AG08396 (cell line): Measurements from ENCODE around the gene AGPAT3.

Source experiments
- DNase-seq: peaks from one replicate; pipeline ENCODE4 v3.0.0; 2012; ENCODE audit warnings: low spot score, mixed read lengths

AGPAT3 gene

DNA sequence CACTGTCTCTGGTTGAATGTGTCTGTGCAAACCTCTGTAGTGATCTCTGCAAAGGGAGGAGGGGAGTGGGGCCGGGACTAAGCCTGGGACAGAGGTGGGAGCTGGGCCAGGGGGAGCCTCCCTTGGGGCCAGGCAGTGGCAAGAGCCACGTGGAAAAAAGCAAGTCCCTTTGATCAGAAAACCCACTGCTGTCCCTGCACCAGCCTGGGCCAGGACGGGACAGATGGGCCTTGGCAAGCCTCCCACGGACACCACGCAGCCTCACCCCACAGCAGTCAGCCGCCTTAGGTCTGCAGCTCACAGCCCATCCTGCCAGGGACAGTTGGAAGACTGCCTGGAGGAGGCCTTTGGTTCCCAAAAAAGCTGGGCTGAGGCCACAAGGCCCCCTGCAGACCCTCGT lies 135.3 kb downstream of the AGPAT3 start:
- DNase-seq, result no peak

DNA sequence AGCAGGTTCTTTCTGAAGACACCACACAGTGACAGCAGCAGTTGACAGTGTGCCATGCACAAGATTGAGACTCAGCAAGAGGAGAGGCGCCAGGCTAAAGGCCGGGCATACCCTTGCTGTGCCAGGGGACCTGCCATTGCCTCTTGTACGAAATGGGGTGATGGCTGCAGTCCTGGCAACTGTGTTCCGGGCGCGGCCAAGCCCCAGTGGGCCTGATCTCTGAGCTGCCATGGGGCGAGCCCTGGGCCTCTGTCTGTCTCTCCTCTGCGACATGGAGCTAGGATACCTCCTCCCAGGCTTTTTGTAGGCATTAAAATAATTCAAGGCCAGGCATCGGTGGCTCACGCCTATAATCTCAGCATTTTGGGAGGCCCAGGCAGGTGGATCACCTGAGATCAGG lies 137.5 kb downstream of the AGPAT3 start:
- DNase-seq, result no peak

DNA sequence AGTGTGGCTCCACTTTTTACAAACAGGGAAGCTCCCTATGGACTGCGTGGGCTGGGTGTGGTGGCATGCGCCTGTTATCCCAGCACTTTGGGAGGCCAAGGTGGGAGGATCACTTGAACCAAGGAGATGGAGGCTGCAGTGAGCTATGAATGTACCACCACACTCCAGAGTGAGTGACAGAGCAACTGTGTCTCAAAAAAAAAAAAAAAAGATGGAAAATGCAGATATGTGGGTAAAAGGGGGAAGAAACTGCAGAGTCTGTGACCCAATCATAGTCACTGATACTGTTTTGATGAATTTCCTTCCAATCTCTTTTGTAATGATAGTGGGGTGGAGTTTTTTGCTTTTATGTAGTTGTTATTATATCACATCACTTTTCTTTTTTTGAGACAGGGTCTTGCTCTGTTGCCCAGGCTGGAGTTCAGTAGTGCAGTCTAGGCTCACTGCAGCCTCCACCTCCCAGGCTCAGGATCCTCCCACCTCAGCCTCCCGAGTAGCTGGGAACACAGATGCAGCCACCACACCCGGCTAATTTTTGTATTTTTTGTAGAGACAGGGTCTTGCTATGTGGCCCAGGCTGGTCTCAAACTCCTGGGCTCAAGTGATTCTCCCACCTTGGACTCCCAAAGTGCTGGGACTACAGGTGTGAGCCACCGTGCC lies 138.4 kb downstream of the AGPAT3 start:
- no peak for DNase-seq

DNA sequence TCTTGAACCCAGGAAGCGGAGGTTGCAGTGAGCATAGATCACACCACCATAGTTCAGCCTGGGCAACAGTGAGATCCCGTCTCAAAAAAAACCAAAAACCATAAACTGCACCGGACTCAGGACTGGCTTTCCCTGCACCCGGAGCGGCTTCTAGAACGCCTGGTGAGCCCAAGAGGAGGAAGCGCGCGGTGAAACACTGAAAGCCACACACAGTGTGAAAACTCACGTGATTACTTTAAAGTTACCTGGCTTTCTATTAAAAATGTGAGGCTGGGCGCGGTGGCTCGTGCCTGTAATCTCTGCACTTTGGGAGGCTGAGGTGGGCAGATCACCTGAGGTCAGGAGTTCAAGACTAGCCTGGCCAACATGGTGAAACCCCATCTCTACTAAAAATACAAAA lies 140.0 kb downstream of the AGPAT3 start:
- no peak for DNase-seq

DNA sequence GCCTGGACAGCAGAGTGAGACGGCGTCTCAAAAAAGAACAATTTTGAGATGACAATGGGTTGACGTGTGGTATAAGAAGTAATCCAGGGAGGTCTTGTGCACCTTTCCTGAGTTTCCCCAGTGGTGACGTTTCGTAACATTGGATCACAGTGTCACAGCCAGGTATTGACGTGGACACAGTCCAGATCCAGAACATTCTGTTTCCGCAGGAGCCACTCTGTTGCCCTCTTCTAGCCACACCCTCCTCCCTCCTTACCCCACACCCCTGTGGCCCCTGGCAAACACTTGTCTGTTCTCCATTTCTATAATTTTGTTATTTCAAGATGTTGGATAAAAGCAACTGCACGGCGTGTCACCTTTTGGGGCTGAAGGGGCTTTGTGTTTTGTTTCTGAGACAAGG lies 140.6 kb downstream of the AGPAT3 start:
- no peak for DNase-seq

DNA sequence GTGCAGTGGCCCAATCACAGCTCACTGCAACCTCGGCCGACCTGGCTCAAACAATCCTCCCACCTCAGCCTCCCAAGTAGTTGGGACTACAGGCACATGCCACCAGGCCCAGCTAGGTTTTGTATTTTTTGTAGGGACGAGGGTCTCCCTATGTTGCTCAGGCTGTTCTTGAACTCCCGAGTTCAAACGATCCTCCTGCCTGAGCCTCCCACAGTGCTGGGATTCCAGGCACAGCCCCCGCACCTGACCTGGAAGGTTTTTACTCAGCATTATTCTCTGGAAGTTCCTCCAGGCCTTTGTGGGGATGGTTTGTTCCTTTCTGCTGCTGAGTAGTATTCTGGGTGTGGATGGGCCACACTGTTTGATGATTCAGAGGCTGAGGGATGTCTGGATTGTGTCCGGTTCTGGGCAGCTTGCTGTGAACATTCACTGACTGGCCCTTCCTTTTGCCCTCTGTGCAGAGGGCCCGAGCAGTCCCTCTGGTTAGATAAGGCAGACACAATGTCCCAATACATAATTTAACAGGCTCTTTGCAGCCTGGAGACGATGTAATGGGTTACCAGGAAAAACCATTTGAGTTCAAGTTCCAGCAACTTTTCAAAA lies 141.1 kb downstream of the AGPAT3 start:
- peak; percentile 90 for DNase-seq

DNA sequence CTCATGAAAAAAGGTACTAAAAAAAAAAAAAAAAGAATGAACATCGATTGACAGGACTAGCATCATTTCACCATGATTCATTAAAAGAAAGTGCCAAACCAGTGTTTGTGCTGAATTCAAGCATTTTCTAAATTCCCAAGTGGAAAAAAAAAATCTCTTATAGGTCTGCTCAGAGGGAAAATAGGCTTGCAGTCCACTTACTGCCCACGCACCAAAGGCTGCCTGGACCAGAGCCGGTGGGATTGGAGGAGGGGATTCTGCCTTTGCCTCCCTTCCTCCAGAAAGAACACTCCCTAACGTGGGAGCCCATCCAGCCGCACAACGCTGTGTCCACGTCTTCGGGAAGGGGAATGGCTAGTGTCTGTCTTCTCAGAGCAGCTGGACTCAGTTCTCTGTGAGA lies 141.6 kb downstream of the AGPAT3 start:
- no peak for DNase-seq

DNA sequence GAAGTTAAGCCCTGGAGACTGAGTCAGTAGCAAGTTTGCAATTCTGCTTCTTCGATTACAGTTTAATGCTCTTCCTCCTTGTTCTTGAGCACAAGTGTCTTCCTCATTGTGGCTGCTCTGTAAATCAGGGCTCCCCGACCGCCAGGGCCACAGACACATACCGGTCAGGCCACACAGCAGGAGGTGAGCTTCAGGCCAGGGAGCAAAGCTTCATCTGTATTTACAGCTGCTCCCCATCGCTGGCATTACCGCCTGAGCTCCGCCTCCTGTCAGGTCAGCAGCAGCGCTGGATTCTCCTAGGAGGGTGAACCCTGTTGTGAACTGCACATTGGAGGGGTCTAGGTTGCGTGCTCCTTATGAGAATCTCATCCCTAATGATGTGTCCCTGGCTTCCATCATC lies 145.4 kb downstream of the AGPAT3 start:
- no peak for DNase-seq

DNA sequence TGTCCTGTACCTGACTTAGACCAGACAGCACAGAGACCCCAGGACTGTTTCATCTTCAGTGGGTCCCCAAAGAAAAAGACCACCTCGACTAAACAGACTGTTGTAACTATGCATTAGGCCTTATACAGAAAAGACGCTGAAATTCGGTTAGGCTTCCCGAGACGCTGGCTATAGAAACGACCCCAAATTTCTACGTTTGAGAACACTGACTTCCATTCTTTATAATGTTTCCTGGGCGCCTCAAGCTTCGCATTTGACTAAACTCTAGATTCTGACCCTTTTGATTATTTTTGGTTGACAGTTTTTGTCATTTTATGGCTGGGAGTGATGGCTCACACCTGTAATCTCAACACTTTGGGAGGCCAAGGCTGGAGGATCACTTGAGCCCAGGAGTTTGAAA lies 146.1 kb downstream of the AGPAT3 start:
- DNase-seq, result no peak

DNA sequence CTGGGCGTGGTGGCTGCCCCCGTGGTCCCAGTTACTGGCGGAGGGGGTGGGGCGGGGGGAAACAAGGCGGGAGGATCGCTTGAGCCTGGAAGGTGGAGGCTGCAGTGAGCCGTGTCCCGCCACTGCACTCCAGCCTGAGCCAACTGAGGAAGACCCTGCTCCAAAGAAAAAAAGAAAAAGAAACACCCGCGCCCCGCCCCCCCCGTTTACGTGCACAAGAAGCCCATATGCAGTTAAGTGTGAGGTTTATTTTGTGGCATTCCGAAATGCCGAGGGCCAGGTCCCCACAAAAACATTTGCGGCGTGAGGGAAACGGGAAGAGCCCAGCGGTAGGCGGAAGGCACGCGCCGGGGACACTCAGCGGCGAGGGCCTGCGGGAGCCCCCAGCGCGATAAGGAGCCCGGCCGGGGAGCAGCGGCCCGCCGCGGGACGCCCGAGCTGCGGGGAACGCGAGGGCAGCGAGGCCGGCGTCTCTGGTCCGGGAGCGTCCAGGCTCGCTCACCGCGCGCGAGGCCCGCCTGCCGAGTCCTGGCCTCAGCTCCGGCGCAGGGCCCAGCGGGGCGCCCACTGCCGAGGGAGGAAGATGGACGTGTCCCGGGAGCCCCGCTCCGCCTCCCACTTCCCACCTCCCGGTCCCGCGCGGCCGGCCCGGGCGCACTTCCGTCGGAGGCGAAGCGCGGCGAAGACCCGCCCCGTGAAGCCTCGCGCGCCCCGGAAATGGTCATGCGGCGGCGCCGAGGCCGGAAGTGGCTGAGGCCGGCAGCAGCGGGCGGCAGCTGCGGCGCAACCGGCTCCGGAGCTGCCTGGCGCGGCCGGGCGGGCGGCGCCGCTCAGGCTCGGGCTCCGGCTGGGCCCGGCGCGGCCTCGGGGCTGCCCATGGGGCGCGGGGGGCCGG lies 146.8 kb downstream of the AGPAT3 start, which contains the start of gene TRAPPC10:
TSS of gene TRAPPC10 (plus strand) at position 731 of the 895 bp plus-strand sequence. CDS start 185 bp downstream, outside the sequence.
- DNase-seq, result peak; percentile 94

DNA sequence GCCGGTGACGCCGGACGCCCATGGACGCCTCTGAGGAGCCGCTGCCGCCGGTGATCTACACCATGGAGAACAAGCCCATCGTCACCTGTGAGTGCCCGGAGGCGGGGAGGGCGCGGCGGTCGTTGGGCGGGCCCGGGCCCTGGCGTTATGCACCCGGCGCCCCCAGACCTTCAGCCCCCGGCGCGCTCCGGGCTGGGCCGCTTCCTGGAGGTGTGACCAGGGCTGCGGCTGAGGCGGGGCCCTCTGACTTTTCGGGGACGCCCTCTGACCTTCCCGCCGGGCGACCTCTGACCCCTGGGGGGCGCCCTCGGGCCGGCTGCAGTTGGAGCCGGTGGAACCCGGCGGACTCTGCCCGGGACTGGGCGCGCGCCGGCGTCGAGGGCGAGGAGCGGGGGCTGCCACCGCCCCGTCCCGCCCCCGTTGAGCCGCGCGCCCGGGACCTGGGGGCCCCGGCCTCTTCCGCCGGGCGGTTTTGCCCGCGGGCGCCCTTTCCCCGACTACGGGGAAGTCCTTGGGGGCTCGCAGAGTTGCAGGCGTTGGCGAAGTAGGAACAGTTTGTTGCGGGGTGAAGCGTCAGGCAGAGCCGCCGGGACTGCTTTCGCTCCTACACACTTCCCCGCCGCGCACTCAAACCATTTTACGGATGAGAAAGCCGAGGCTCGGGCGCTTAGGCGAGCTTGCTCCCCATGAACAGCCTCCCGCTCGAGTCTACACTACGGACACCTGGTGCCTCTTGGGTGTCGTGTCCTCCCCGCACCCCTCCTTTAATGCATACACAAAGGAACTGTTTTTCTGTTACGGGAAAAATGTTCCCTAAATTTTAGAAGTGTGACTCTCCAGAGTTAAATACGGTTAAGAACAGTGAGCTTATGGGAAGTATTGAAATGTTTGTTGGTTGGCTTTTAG lies 147.7 kb downstream of the AGPAT3 start:
- peak; percentile 63 for DNase-seq

DNA sequence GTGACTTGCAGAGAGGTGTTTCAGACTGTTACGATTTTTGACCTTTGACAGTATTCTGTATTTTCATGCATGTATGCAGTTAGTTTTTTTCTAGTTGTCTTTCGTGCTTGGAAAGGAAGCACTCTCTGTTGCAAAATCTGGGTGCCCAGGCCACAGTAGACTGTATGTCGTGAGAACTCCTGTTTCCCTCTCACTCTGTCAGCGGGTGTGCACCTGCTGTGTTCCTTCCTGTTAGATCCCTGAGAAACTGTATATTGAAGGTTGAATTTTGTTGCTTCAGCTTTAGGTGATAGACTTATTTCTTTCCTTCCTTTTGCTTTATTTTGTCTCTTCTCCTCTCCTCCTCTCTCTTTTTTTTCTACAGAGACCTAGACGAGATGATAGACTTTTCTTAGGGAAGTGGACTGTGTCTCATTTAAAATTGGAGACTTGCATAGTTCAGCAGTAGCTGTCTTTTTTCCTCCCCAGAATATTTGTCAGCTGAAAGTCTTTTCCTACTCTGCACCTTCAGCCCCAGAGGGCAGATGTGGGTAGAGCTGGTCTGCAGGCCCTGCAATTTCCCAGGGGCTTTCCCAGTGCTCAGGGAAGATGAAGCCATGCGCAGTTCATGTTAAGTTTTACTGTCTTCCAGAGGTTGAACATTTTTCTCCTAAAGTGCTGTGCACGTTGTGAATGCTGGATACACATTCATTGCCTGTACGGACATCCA lies 148.5 kb downstream of the AGPAT3 start:
- no peak for DNase-seq

DNA sequence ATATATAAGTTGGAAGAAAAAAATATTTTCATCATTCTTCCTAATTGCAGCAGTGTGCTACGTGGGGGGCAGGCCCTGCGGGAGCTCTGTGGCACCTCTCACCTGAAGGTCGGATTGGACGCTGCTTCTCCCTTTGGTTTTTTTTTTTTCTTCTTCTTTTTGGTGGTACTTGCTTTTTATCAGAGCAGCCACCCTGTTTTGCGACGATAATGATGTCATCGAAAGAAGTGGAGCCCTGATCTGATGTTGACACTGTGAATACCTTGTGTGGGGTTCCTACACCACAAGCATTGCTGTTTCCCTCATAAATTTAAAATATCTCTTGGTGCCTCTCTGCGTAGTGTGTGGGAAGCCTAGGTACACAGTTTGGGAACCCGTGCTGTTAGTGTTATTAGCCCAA lies 152.6 kb downstream of the AGPAT3 start:
- no peak for DNase-seq

DNA sequence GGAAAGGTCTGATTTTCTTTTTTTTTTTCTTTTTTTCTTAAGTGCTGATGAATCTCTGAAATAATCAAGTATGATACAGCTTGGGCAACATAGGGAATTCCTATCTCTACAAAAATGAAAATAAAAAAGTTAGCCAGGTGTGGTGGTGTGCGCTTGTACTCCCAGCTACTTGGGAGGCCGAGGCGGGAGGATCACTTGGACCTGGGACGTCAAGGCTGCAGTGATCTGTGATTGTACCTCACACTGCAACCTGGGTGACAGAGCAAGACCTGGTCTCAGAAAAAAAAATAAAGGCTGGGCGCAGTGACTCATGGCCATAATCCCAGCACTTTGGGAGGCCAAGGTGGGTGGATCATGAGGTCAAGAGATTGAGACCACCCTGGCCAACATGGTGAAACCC lies 153.1 kb downstream of the AGPAT3 start:
- DNase-seq, result no peak

DNA sequence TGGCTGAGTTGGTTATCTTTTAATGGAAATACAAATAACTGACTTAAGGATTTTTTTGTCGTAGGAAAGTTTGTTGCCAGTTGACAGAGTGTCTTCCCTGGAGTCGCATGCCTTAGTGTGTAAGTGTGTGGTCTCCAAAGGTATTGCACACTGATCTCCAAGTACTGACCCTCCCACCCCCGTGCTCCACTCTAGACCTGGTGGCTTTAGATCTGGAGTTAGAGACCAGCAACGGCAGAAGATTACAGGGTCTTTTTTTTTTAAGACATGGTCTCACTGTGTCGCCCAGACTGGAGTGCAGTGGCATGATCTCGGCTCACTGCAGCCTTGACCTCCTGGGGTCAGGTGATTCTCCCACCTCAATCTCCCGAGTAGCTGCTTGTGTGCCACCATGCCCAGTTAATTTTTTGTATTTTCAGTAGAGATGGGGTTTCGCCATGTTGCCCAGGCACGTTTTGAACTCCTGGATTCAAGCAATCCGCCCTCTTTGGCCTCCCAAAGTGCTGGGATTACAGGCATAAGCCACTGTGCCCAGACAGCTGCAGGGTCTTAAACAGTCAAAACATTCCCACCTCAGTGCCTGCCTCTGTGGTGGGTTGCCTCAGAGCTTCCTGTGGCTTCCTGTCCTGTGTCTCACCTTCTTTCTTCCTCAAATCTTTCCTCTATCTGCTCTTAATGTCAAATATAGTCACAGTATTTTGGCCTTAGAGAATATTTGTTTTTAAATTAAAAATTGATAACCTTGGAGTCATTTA lies 154.0 kb downstream of the AGPAT3 start:
- no peak for DNase-seq

DNA sequence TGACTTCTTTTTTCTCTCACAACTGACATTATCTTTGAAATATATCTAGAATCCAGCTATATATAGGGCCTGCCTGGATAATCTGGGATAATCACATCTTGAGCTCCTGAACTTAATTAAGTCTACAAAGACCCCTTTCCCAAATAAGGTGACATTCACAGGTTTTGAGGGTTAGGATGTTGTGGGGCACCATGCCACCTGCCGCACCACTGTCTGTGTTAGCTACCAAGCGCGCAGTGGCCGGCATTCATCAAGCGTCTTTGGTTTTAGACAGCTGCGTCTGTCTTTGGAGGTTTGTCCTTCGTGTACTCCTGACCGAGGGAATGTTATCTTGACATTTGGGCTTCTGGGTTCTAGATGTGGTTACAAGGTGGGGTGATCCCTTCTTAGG lies 154.5 kb downstream of the AGPAT3 start:
- DNase-seq, result no peak

DNA sequence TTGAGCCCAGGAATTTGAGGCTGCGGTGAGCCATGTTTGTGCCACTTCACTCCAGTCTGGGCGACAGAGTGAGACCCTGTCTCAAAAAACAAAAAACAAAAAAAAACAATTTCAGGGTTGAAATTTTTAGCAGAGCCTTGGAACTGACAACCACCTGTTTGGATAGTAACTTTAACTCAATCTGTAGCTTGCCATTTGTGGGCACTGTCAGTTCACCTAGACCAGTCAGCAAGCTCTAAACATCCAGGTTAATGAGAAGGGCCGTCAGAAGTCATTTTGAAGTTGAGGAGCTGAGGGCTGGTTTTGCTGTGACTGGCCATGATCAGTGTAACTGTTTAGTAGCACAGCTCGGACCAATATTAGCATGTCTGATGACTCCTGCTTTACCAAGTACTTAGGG lies 155.5 kb downstream of the AGPAT3 start:
- no peak for DNase-seq

DNA sequence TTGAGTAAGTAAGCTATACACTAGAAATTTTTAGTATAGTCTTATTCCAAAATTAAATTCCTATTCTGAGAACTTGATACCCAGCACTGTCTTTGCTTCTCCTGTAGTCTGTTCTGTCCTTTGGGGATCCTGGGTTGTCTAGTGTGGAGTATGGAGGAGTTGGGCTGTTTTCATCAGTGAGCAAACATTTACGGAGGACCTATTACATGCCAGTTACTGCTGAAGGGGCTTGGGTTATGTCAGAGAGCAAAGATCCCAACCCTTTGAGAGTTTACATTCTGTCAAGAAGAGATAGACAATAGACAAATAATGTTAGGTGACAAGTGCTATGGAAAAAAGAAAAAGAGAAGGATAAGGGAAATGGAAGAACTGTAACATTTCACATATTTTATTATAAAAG lies 156.0 kb downstream of the AGPAT3 start:
- no peak for DNase-seq

DNA sequence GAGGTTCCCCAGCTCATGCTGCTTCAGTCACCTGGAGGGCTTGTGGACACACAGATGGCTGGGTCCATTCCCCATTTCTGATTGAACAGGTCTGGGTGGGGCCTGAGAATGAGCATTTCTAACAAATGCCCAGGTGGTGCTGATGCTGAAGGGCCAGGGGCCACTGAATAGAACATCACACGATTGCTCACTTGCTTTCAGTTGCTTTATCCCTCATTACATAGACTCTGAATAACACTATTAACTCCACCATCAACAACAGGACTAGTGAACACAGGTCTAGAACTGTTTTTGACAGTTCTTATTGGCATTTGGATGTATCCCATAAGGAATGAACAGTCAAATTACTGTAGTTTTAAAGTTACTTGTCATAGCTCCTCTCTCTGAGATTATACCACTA lies 159.2 kb downstream of the AGPAT3 start:
- no peak for DNase-seq

DNA sequence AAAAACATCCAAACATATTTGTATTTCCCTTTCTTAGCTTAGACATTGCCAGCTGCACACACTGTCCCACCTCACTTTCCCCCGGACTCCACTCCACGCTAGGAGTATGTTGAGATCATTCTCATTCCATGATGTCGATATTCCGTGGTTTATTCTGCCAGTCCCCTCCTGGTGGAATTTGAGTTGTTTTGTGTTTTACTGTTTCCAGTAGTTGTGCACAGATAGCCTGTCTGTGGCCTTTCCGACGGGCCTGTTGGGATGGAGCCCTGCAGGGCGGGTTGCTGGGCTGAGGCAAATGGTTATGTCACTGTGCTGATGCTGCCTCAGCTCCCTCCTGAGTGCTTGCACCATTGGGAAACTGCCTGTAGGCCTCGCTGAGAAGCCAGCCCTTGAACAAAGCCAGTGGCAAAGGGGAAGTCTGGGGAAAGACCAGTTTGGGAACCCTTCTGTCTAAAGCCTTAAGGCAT lies 159.9 kb downstream of the AGPAT3 start:
- DNase-seq, result peak; percentile 80
